Effector memory CD4-positive, alpha-beta T cell (primary cell): ENCODE measurements around the gene GTPBP6.

ENCODE experiments used
- DNase-seq, 3 donors: peaks; one replicate each; pipeline ENCODE4 v3.0.0-alpha.2; 2020
- H3K27ac ChIP-seq: 2 replicates; pipeline ENCODE4 v1.7.0; 2013; ENCODE audit warnings: mild to moderate bottlenecking, low read length, moderate library complexity; ENCODE audit not compliant: insufficient read depth, poor library complexity, severe bottlenecking
- H3K27me3 ChIP-seq: replicated peaks from 2 replicates; pipeline ENCODE4 v1.7.0; 2013; ENCODE audit warnings: mild to moderate bottlenecking, low read length; ENCODE audit not compliant: insufficient read depth, control insufficient read depth, poor library complexity, severe bottlenecking
- H3K36me3 ChIP-seq: 2 replicates; pipeline ENCODE4 v1.7.0; 2013; ENCODE audit warnings: mild to moderate bottlenecking, low read length, moderate library complexity; ENCODE audit not compliant: control insufficient read depth, insufficient read depth
- H3K4me1 ChIP-seq: 2 replicates; pipeline ENCODE4 v1.7.0; 2013; ENCODE audit warnings: low read length, mild to moderate bottlenecking; ENCODE audit not compliant: control insufficient read depth, insufficient read depth, poor library complexity, severe bottlenecking
- H3K4me3 ChIP-seq: 2 replicates; pipeline ENCODE4 v1.7.0; 2013; ENCODE audit warnings: low read length, low read depth, mild to moderate bottlenecking; ENCODE audit not compliant: insufficient read depth, poor library complexity, severe bottlenecking
- H3K9me3 ChIP-seq: 2 replicates; pipeline ENCODE4 v1.7.0; 2013; ENCODE audit warnings: mild to moderate bottlenecking, low read length, moderate library complexity; ENCODE audit not compliant: control insufficient read depth

Gene GTPBP6

DNA sequence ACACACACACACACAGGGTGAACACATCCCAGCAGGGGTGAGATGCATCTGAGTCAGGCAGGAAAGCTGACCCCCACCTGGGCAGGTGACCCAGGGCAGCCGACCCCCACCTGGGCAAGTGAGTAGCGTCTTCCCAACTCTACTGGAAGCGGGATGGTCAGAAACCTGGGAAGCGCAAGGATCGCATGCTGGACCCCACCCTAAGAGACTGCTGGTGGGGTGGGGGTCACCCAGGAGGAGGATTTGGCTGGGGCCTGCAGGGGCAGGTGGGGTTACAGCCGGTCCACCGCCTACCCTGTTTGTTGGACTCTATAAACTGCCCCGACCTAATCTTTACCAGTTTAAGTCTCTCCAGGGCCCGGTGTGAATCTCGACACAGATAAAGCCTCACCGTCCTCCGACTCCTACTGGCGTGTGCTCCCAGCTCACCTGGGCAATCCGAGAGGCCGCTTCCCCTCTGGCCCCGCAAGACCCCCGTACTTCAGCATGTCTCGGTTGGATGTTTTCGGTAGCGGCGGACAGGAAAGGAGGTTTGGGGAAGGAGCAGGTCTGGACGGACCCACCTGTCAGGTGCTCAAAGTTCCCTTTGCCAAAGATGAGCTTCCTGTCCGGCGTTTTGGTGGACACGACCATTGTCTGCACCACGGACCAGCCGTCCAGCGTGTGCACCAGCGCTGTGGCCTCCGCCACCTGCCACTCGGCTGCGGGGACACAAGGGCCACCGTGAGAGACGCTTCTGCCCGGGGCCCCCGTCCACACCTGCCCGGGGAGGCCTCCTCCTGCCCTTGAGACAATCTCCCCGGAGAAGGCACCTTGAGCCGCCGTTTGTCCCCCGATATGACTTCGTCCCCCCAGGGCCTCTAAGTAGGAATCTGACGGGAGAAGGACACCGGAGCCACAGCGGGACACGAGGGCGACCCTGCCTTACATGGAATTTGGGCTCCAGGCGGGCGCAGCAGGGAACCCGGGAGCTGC lies 2.0 kb downstream of the GTPBP6 start:
- H3K9me3 ChIP-seq: no peaks in the 10 kb centered on the region
- peaks cover 21% of the 10 kb centered on the region for H3K4me1 ChIP-seq
- no peak for DNase-seq
- no peak overlapping the region for H3K27ac ChIP-seq
- H3K27me3 ChIP-seq: no peaks in the 10 kb centered on the region
- peaks cover 42% of the 10 kb centered on the region for H3K36me3 ChIP-seq
- no peak overlapping the region for H3K4me3 ChIP-seq

GRCh38 chrX:314781-315595 lies 3.6 kb downstream of the GTPBP6 start:
- no peak overlapping the region for H3K27ac ChIP-seq
- DNase-seq: no peak
- H3K27me3 ChIP-seq: no peaks in the 10 kb centered on the region
- H3K4me1 ChIP-seq: peaks cover 12% of the 10 kb centered on the region
- H3K9me3 ChIP-seq: no peaks in the 10 kb centered on the region
- H3K36me3 ChIP-seq: peaks cover 54% of the 10 kb centered on the region
- no peak overlapping the region for H3K4me3 ChIP-seq

DNA sequence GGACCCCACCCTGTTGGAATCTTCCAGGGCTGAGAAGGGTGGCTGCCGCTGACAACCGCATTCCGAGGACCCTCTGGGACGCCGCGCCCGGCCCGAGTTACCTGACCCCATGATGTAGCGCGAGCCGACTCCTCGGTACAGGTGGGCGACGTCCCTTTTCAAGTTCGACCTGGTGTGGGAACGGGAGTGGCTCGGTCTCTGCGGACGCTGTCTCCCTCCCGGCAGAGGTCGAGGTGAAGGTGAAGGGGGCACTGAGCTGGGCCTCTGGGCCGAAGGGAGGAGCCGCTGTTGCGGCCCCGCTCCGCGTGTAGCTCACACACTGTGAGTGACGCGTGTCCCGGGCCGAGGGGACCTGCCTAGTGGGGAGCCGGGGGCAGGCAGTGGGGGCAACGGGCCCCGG lies 4.5 kb downstream of the GTPBP6 start:
- Histone ChIP-seq H3K36me3 (peaks cover 59% of the 10 kb centered on the region), H3K9me3 (no peaks in the 10 kb centered on the region), H3K27ac (no peak overlapping the region), H3K4me3 (no peak overlapping the region), H3K4me1 (peaks cover 4% of the 10 kb centered on the region), H3K27me3 (no peaks in the 10 kb centered on the region)
- DNase-seq: no peak

GRCh38 chrX:313546-313945 lies 5.0 kb downstream of the GTPBP6 start:
- H3K27me3 ChIP-seq: no peaks in the 10 kb centered on the region
- DNase-seq: no peak
- H3K27ac ChIP-seq: no peak overlapping the region
- no peak overlapping the region for H3K4me3 ChIP-seq
- H3K4me1 ChIP-seq: peaks cover 4% of the 10 kb centered on the region
- H3K9me3 ChIP-seq: no peaks in the 10 kb centered on the region
- H3K36me3 ChIP-seq: peaks cover 62% of the 10 kb centered on the region

DNA sequence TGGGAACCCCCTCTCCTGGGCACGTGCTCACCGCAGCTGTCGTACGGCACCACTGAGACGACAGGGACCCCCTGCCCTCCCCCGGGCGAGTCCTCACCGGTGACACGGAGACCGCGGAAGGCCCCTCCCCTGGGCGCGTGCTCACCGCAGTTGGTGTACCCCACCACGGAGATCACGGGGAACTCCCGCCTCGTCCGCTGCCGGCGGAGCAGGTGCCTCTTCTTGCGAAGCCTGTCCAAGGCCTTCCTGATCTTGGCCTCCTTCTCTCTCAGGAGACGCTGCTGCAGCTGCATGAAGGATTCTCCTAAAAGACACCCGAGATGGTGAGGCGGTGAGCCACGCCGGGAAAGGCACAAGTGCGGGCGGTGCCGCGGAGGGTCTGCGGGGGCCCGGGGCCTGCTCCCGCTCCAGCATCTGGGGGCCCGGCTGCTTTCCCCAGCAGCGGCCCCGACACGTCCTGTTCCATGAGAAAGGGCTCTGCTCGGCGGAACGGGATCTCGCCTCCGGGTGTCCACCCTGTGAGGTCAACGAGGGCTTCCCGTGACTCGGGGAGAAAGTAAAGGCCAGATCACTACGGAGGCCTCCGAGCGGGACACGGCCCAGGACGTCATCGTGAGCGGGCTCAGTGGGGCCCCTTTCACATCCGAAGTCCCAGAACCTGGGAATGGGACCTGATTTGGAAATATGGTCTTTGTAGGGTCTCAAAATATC lies 5.8 kb downstream of the GTPBP6 start:
- Histone ChIP-seq H3K9me3 (no peaks in the 10 kb centered on the region), H3K36me3 (peaks cover 65% of the 10 kb centered on the region), H3K27ac (no peak overlapping the region), H3K4me1 (peaks cover 4% of the 10 kb centered on the region), H3K4me3 (no peak overlapping the region), H3K27me3 (no peaks in the 10 kb centered on the region)
- no peak for DNase-seq

DNA sequence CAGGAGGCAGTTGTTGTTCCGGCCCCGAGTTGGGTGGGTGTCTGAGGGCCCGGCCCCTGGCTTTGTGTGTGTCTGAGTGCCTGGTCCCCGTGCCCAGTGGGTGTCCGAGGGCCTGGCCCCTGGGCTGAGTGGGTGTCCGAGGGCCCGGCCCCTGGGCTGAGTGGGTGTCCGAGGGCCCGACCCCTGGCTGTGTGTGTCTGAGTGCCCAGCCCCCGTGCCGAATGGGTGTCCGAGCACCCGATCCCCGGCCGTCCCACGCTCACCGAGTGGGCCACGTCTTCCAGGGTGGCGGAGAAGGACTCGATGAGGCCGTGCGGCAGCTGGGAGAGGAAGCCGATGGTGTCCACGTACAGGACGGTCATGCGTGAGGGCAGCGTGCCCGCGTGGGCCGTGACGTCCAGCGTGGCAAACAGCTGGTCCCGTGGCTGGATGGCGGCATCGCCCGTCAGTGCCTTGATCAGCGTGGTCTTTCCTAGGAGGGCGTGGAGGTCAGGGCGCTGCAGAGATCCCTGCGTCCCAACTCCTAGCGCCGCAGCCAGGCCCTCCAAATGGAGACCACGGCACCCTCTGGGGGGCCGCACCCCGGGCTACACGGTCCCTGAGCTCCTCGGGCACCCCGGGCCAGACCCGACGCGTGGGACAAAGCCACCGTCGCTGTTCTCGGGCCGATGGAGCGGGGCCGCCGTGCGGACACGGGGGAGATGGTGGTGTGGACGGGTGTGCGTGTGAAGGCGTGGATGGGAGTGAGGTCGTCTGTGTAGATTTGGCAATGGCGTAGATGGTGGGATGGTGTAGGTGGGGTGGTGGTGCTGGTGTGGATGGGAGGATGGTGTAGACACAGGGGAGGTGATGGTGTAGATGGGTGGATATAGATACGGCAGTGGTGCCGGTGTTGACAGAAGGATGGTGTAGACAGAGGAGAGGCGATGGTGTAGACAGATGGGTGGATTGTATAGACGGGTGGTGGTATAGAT lies 7.2 kb downstream of the GTPBP6 start:
- no peaks in the 10 kb centered on the region for H3K4me1 ChIP-seq
- H3K4me3 ChIP-seq: no peak overlapping the region
- peaks cover 62% of the 10 kb centered on the region for H3K36me3 ChIP-seq
- H3K27me3 ChIP-seq: no peaks in the 10 kb centered on the region
- H3K9me3 ChIP-seq: no peaks in the 10 kb centered on the region
- no peak for DNase-seq
- H3K27ac ChIP-seq: no peak overlapping the region

GRCh38 chrX:310621-311155 lies 7.9 kb downstream of the GTPBP6 start:
- H3K9me3 ChIP-seq: no peaks in the 10 kb centered on the region
- peaks cover 69% of the 10 kb centered on the region for H3K36me3 ChIP-seq
- no peaks in the 10 kb centered on the region for H3K4me1 ChIP-seq
- H3K27me3 ChIP-seq: no peaks in the 10 kb centered on the region
- H3K27ac ChIP-seq: no peak overlapping the region
- no peak for DNase-seq
- no peak overlapping the region for H3K4me3 ChIP-seq

- Histone ChIP-seq H3K27me3 (no peaks in the 10 kb centered on the region), H3K9me3 (no peaks in the 10 kb centered on the region), H3K4me3 (no peak overlapping the region), H3K4me1 (no peaks in the 10 kb centered on the region), H3K36me3 (peaks cover 58% of the 10 kb centered on the region), H3K27ac (no peak overlapping the region)
- DNase-seq: no peak
Measured at GRCh38 chrX:308821-309520, 9.6 kb downstream of the GTPBP6 start.
